ENCODE measurements around the gene ERBB4. TPM values are rescaled to one million over a fixed set of nuclear protein-coding genes. Genes with fewer than 3 reads are reported as not detected.

The ERBB4 gene
- polyA plus RNA-seq, 4 donors = 0.04 to 0.13 TPM; not detected in 2

DNA sequence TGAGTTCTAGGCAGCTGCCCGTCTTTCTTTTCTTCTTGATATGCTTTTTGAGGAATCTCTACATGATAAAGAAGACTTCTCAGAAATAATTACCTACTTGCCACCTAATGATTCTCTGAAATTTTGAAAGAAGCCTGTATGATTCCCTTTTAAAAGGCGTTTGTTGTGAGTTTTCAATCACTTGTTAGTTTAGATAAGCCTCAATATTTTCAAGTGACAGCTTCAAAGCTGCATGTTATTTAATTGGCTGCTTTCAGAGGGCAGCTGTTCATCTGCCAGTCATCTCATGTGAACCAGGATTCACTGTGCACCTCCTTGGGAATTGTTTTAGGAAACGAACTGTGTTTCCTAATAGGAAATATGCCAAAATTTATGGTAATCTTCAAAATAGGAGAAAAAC is 1044.1 kb downstream of the ERBB4 start:
- no peaks in the 10 kb centered on the region for H3K36me3 ChIP-seq (ENCODE audit: control insufficient read depth in 3 of 3, insufficient read depth in 2 of 3, low read depth in 1 of 3, low read length in 3 of 3)
- H3K27ac ChIP-seq (ENCODE audit: low read depth in 1 of 3, low read length in 2 of 3) = no peak overlapping the region
- no peaks in the 10 kb centered on the region for H3K9me3 ChIP-seq (ENCODE audit: control insufficient read depth in 2 of 2, insufficient read depth in 1 of 2, low read depth in 1 of 2, low read length in 1 of 2)
- no peaks in the 10 kb centered on the region for H3K27me3 ChIP-seq (ENCODE audit: control insufficient read depth in 3 of 3, insufficient read depth in 3 of 3, low read length in 3 of 3)
- H3K4me3 ChIP-seq (ENCODE audit: low read depth in 1 of 3, low read length in 3 of 3) = no peak overlapping the region
- DNase-seq (no peak), FAIRE-seq (no peak)
- no peaks in the 10 kb centered on the region for H3K4me1 ChIP-seq (ENCODE audit: control insufficient read depth in 3 of 3, insufficient read depth in 2 of 3, low read depth in 1 of 3, low read length in 2 of 3)
- WGBS, 3 donors = 36 to 57% (median 39%) methylated on average over 3 of the region's 3 CpGs

DNA sequence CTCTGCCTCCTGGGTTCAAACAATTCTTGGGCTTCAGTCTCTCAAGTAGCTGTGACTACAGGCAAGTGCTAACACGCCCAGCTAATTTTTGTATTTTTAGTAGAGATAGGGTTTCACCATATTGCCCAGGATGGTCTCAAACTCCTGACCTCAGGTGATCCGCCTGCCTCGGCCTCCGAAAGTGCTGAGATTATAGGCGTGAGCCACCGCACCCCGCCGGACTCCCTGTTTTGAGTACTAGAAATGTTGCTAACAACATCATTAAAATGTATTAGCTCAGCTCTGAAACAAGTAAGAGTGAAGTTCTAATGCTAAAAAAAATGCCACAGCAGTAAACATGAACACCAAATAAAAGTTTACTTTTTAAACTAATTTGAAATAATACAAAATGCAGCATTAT is 1044.5 kb downstream of the ERBB4 start:
- no peaks in the 10 kb centered on the region for H3K4me1 ChIP-seq (ENCODE audit: control insufficient read depth in 3 of 3, insufficient read depth in 2 of 3, low read depth in 1 of 3, low read length in 2 of 3)
- FAIRE-seq = no peak
- H3K36me3 ChIP-seq (ENCODE audit: control insufficient read depth in 3 of 3, insufficient read depth in 2 of 3, low read depth in 1 of 3, low read length in 3 of 3) = no peaks in the 10 kb centered on the region
- WGBS, 3 donors = 86 to 95% (median 89%) methylated on average over 8 of the region's 8 CpGs
- no peaks in the 10 kb centered on the region for H3K9me3 ChIP-seq (ENCODE audit: control insufficient read depth in 2 of 2, insufficient read depth in 1 of 2, low read depth in 1 of 2, low read length in 1 of 2)
- H3K27ac ChIP-seq (ENCODE audit: low read depth in 1 of 3, low read length in 2 of 3) = no peak overlapping the region
- DNase-seq = no peak
- no peaks in the 10 kb centered on the region for H3K27me3 ChIP-seq (ENCODE audit: control insufficient read depth in 3 of 3, insufficient read depth in 3 of 3, low read length in 3 of 3)
- no peak overlapping the region for H3K4me3 ChIP-seq (ENCODE audit: low read depth in 1 of 3, low read length in 3 of 3)

DNA sequence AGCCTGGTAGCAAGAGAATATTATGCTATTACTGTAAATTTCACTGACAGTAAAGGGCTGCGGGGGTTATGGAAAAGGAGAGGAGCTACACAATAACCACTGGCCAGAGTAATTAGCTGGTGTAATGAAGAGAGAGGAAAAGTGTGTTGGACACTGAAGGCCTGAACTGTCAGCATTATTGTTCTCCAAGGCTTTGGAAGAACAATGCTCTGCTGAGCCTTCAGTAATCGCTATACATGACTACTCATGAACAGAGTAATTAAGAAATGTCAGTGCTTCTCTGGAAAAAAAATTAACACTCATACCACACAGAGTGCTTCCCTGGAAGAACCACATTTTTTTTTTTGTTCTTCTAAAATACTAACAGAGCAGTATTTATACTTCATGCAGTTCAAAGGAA is 1050.9 kb downstream of the ERBB4 start:
- 69 to 85% (median 75%) methylated on average over 2 of the region's 2 CpGs for WGBS, 3 donors
- FAIRE-seq = no peak
- no peaks in the 10 kb centered on the region for H3K9me3 ChIP-seq (ENCODE audit: control insufficient read depth in 2 of 2, insufficient read depth in 1 of 2, low read depth in 1 of 2, low read length in 1 of 2)

DNA sequence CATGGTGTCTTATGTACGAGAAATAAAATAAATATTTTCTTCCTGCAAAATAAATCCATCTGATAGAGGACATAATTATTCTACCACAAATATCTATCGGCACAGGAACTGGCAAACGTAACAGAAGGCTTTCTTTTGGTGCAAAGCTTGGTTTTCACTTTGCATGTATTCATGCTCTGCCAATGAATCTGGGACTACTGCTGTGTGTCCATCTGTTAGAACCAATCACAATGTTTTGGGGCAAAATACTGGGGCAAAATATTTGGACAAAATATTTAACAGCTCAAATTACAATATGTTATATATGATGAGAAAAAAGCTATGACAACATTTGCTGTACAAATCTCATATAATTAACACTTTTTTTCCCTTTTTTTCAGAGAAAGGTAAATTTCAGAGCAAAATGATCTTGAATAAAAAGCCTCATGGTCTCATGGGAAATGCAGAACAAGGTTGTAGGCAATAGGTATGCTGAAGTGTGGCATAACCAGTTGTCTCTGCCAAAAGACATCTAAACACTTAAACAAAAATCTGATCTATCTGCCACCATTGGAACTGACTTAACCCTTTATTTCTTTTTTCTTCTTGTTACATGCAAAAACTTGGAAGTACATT is 1059.0 kb downstream of the ERBB4 start:
- H3K4me1 ChIP-seq (ENCODE audit: control insufficient read depth in 3 of 3, insufficient read depth in 2 of 3, low read depth in 1 of 3, low read length in 2 of 3) = no peaks in the 10 kb centered on the region
- no peak overlapping the region for H3K4me3 ChIP-seq (ENCODE audit: low read depth in 1 of 3, low read length in 3 of 3)
- FAIRE-seq = no peak

More for the DNA sequence above, 1050.9 kb downstream of the ERBB4 start:
- no peaks in the 10 kb centered on the region for H3K27me3 ChIP-seq (ENCODE audit: control insufficient read depth in 3 of 3, insufficient read depth in 3 of 3, low read length in 3 of 3)
- no peak for DNase-seq
- H3K4me1 ChIP-seq (ENCODE audit: control insufficient read depth in 3 of 3, insufficient read depth in 2 of 3, low read depth in 1 of 3, low read length in 2 of 3) = no peaks in the 10 kb centered on the region
- no peaks in the 10 kb centered on the region for H3K36me3 ChIP-seq (ENCODE audit: control insufficient read depth in 3 of 3, insufficient read depth in 2 of 3, low read depth in 1 of 3, low read length in 3 of 3)
- H3K27ac ChIP-seq (ENCODE audit: low read depth in 1 of 3, low read length in 2 of 3) = no peak overlapping the region
- H3K4me3 ChIP-seq (ENCODE audit: low read depth in 1 of 3, low read length in 3 of 3) = no peak overlapping the region

DNA sequence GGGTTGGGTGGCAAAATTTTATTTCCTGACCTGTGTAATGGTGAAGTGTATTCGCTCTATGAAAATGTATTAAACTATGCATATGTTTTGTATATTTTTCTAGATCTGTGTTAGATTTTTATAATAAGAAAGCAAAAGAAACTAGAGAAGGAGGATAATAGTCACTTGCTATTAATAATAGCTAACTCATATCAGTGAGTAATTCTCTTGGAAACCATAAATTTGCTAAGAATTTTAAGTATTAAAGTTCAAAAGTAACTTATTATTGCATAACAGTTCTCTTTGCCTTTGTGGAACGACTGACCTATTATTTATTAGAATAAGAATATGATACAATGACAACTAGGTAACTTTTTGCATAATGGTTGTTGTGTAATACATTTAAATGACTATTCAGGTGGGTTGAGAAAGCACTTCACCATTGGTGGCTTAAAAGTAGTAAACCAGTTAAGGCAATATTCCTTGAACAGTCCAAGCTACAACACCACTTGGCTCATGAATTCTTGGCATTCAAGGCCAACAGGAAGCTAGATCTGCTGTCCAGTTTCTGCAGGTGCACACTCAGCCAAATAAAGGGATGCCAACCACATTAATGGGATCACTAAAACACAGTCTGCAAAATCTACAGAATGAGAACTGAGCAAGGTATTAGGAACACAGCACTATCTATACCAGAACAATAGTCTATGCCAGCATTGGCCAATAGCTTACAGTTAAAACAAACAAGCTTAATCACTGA is 1060.9 kb downstream of the ERBB4 start:
- Histone ChIP-seq H3K36me3 (ENCODE audit: control insufficient read depth in 3 of 3, insufficient read depth in 2 of 3, low read depth in 1 of 3, low read length in 3 of 3) (no peaks in the 10 kb centered on the region), H3K4me3 (ENCODE audit: low read depth in 1 of 3, low read length in 3 of 3) (no peak overlapping the region), H3K9me3 (ENCODE audit: control insufficient read depth in 2 of 2, insufficient read depth in 1 of 2, low read depth in 1 of 2, low read length in 1 of 2) (no peaks in the 10 kb centered on the region), H3K4me1 (ENCODE audit: control insufficient read depth in 3 of 3, insufficient read depth in 2 of 3, low read depth in 1 of 3, low read length in 2 of 3) (no peaks in the 10 kb centered on the region), H3K27me3 (ENCODE audit: control insufficient read depth in 3 of 3, insufficient read depth in 3 of 3, low read length in 3 of 3) (no peaks in the 10 kb centered on the region), H3K27ac (ENCODE audit: low read depth in 1 of 3, low read length in 2 of 3) (no peak overlapping the region)
- 68 to 72% (median 69%) methylated on average over 2 of the region's 2 CpGs for WGBS, 3 donors
- DNase-seq (no peak), FAIRE-seq (no peak)

More for the DNA sequence above, 1059.0 kb downstream of the ERBB4 start:
- no peaks in the 10 kb centered on the region for H3K9me3 ChIP-seq (ENCODE audit: control insufficient read depth in 2 of 2, insufficient read depth in 1 of 2, low read depth in 1 of 2, low read length in 1 of 2)
- H3K36me3 ChIP-seq (ENCODE audit: control insufficient read depth in 3 of 3, insufficient read depth in 2 of 3, low read depth in 1 of 3, low read length in 3 of 3) = no peaks in the 10 kb centered on the region
- WGBS, 3 donors = 66 to 81% (median 73%) methylated on average over 3 of the region's 3 CpGs
- DNase-seq = no peak
- no peak overlapping the region for H3K27ac ChIP-seq (ENCODE audit: low read depth in 1 of 3, low read length in 2 of 3)
- no peaks in the 10 kb centered on the region for H3K27me3 ChIP-seq (ENCODE audit: control insufficient read depth in 3 of 3, insufficient read depth in 3 of 3, low read length in 3 of 3)

DNA sequence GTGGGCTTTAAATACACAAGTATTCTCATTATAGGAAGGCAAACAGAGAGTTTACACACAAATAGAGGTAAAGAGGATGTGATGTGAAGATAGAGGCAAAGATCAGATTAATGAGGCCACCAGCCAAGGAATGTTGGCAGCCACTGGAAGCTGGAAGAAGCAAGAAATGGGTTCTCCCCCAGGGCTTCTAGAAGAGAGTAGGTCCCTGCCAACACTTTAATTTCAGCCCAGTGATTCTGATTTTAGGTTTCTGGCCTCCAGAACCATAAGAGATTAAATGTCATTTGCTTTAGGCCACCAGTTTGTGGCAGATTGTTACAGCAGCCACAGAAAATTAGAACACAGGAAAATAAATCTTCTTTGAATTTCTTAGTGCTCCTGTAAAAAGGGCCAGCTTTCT is 1065.5 kb downstream of the ERBB4 start:
- H3K27ac ChIP-seq (ENCODE audit: low read depth in 1 of 3, low read length in 2 of 3) = no peak overlapping the region
- no peaks in the 10 kb centered on the region for H3K36me3 ChIP-seq (ENCODE audit: control insufficient read depth in 3 of 3, insufficient read depth in 2 of 3, low read depth in 1 of 3, low read length in 3 of 3)
- H3K9me3 ChIP-seq (ENCODE audit: control insufficient read depth in 2 of 2, insufficient read depth in 1 of 2, low read depth in 1 of 2, low read length in 1 of 2) = no peaks in the 10 kb centered on the region
- DNase-seq = no peak
- no peaks in the 10 kb centered on the region for H3K4me1 ChIP-seq (ENCODE audit: control insufficient read depth in 3 of 3, insufficient read depth in 2 of 3, low read depth in 1 of 3, low read length in 2 of 3)
- H3K27me3 ChIP-seq (ENCODE audit: control insufficient read depth in 3 of 3, insufficient read depth in 3 of 3, low read length in 3 of 3) = peaks cover 0 to 2% (median 0%) of the 10 kb centered on the region in 3 donors
- FAIRE-seq = no peak
- no peak overlapping the region for H3K4me3 ChIP-seq (ENCODE audit: low read depth in 1 of 3, low read length in 3 of 3)

DNA sequence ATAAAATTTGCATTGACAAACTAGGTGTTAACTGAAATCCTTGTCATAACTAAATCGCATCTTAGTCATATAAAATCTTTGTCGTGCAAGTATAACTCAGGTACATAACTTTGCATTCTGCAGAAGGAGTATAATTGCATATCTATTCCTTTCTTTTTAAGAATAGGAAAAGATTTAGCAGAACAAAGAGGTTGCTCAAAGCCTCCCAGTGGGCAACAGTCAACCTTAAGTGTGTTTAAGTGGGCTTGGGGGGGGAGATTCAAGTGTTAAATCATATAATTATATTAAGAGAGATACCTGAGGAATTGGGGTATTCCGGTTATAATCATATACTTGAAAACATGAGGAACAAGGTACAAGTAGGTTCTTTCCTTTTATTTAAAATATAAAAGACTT is 1068.9 kb downstream of the ERBB4 start:
- Histone ChIP-seq H3K36me3 (ENCODE audit: control insufficient read depth in 3 of 3, insufficient read depth in 2 of 3, low read depth in 1 of 3, low read length in 3 of 3) (no peaks in the 10 kb centered on the region), H3K27ac (ENCODE audit: low read depth in 1 of 3, low read length in 2 of 3) (no peak overlapping the region), H3K4me3 (ENCODE audit: low read depth in 1 of 3, low read length in 3 of 3) (no peak overlapping the region), H3K4me1 (ENCODE audit: control insufficient read depth in 3 of 3, insufficient read depth in 2 of 3, low read depth in 1 of 3, low read length in 2 of 3) (no peaks in the 10 kb centered on the region), H3K9me3 (ENCODE audit: control insufficient read depth in 2 of 2, insufficient read depth in 1 of 2, low read depth in 1 of 2, low read length in 1 of 2) (no peaks in the 10 kb centered on the region), H3K27me3 (ENCODE audit: control insufficient read depth in 3 of 3, insufficient read depth in 3 of 3, low read length in 3 of 3) (peaks cover 0 to 2% (median 0%) of the 10 kb centered on the region in 3 donors)
- DNase-seq (no peak), FAIRE-seq (no peak)
- 77 to 82% (median 80%) methylated on average over 3 of the region's 3 CpGs for WGBS, 3 donors

DNA sequence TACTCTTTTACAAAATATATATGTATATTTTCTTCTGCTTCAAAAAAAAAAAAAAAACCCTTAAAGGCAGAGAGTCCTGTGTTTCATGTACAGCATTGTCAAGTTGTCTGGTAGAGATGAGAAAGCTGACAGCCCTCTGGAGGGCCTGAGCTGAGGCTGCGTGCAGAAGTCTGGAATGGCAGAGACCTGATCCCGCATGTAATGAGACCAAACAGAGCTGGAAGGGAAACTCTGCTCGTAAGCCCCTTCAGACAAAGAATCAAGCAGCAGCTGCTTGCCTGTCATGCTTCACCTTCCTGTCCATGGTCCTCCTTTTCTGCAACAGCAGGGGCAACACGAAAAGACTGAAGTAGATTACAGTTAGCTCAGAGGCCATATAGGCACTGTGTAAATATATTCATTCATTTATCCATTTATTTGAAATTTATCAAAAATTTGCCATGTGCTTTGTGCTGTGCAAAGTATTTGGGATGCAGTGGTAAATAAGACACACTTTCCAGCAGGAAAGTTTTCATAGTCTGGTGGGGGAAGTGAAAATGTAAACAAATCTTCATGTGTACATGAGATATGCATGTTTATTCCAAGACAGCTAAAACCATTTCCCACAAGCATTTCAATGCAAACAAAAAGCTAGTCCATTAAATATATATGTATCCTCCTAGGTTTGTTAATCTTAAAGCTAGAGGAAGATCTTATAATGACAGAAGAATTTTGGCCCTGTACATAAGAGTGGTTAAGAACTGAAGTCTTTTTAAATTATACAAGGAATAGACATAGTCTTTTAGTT is 1069.5 kb downstream of the ERBB4 start:
- no peaks in the 10 kb centered on the region for H3K4me1 ChIP-seq (ENCODE audit: control insufficient read depth in 3 of 3, insufficient read depth in 2 of 3, low read depth in 1 of 3, low read length in 2 of 3)
- H3K9me3 ChIP-seq (ENCODE audit: control insufficient read depth in 2 of 2, insufficient read depth in 1 of 2, low read depth in 1 of 2, low read length in 1 of 2) = no peaks in the 10 kb centered on the region
- DNase-seq (no peak), FAIRE-seq (no peak)
- peaks cover 0 to 2% (median 0%) of the 10 kb centered on the region in 3 donors for H3K27me3 ChIP-seq (ENCODE audit: control insufficient read depth in 3 of 3, insufficient read depth in 3 of 3, low read length in 3 of 3)
- H3K27ac ChIP-seq (ENCODE audit: low read depth in 1 of 3, low read length in 2 of 3) = no peak overlapping the region
- no peaks in the 10 kb centered on the region for H3K36me3 ChIP-seq (ENCODE audit: control insufficient read depth in 3 of 3, insufficient read depth in 2 of 3, low read depth in 1 of 3, low read length in 3 of 3)
- H3K4me3 ChIP-seq (ENCODE audit: low read depth in 1 of 3, low read length in 3 of 3) = no peak overlapping the region
- WGBS, 3 donors = 35 to 53% (median 50%) methylated on average over 4 of the region's 4 CpGs
